ENCODE measurements around the gene CD33.

DNA sequence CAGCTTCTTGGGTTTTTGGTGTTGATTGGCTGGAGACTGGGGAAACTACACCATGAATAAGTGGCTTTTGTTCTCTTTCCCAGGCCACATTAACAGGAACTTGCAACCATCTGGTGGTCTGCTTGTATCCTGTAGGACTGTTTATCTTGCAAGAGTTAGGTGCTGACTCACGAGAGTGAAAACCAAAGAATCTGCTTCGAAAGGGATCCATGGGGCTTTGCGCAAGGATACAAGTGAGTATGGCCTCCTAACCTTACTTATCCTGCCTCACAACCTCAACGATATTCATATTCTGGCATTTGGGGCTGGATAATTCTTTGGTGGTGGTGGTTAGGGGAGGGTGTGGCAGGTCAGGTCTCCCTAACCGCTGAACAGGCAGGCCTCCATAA is 21.3 kb downstream of the CD33 start:
- TF ChIP-seq, protein P1, sequence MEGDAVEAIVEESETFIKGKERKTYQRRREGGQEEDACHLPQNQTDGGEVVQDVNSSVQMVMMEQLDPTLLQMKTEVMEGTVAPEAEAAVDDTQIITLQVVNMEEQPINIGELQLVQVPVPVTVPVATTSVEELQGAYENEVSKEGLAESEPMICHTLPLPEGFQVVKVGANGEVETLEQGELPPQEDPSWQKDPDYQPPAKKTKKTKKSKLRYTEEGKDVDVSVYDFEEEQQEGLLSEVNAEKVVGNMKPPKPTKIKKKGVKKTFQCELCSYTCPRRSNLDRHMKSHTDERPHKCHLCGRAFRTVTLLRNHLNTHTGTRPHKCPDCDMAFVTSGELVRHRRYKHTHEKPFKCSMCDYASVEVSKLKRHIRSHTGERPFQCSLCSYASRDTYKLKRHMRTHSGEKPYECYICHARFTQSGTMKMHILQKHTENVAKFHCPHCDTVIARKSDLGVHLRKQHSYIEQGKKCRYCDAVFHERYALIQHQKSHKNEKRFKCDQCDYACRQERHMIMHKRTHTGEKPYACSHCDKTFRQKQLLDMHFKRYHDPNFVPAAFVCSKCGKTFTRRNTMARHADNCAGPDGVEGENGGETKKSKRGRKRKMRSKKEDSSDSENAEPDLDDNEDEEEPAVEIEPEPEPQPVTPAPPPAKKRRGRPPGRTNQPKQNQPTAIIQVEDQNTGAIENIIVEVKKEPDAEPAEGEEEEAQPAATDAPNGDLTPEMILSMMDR (IDR thresholded peaks at IDR 0.05): no peak
- TF ChIP-seq POLR2A (IDR thresholded peaks at IDR 0.05): no peak
- no peak for TF ChIP-seq POLR2AphosphoS5 (IDR thresholded peaks at IDR 0.05)

Data from gastroesophageal sphincter (tissue), 3 donors.